Endodermal cell (in vitro differentiated cells): ENCODE data around the gene LRRC39. TPM values are rescaled to one million over a fixed set of nuclear protein-coding genes. Genes with fewer than 3 reads are reported as not detected.

Experiments used
- DNase-seq: peaks from one replicate; pipeline ENCODE4 v3.0.0-alpha.2; 2017
- H3K27ac ChIP-seq: 2 replicates; pipeline ENCODE4 v1.5.1; 2013; ENCODE audit warnings: mild to moderate bottlenecking, low read depth, low read length, moderate library complexity
- H3K27me3 ChIP-seq: 2 replicates; pipeline ENCODE4 v1.6.1; 2013; ENCODE audit warnings: mild to moderate bottlenecking, low read length, moderate library complexity; ENCODE audit not compliant: insufficient read depth, control insufficient read depth, poor library complexity, severe bottlenecking
- H3K36me3 ChIP-seq: 2 replicates; pipeline ENCODE4 v1.7.0; 2013; ENCODE audit warnings: mild to moderate bottlenecking, low read length, moderate library complexity; ENCODE audit not compliant: control insufficient read depth, insufficient read depth
- H3K4me1 ChIP-seq: one replicate; pipeline ENCODE4 v1.7.0; 2013; ENCODE audit warnings: low read length; ENCODE audit not compliant: control insufficient read depth, insufficient read depth
- H3K4me3 ChIP-seq: 2 replicates; pipeline ENCODE4 v1.5.1; 2013; ENCODE audit warnings: mild to moderate bottlenecking, low read length, moderate library complexity
- H3K9ac ChIP-seq: 2 replicates; pipeline ENCODE4 v1.6.1; 2013; ENCODE audit warnings: mild to moderate bottlenecking, low read length, moderate library complexity; ENCODE audit not compliant: poor library complexity, severe bottlenecking; ENCODE audit errors: extremely low read depth
- H3K9me3 ChIP-seq: 2 replicates; pipeline ENCODE4 v1.6.1; 2013; ENCODE audit warnings: mild to moderate bottlenecking, low read length, moderate library complexity; ENCODE audit not compliant: control insufficient read depth
- H3K27ac Mint-ChIP-seq: 2 replicates; pipeline ENCODE4 v1.8.0; 2020; ENCODE audit warnings: mixed read lengths
- H3K27me3 Mint-ChIP-seq: 2 replicates; pipeline ENCODE4 v1.8.0; 2021; ENCODE audit warnings: mild to moderate bottlenecking, mixed read lengths; ENCODE audit not compliant: insufficient read depth
- H3K36me3 Mint-ChIP-seq: 2 replicates; pipeline ENCODE4 v1.8.0; 2020; ENCODE audit warnings: low read depth, mixed read lengths
- H3K4me1 Mint-ChIP-seq: 2 replicates; pipeline ENCODE4 v1.8.0; 2020; ENCODE audit warnings: mixed read lengths
- H3K4me3 Mint-ChIP-seq: 2 replicates; pipeline ENCODE4 v1.8.0; 2020; ENCODE audit warnings: mild to moderate bottlenecking, moderate library complexity, mixed read lengths
- H3K9me3 Mint-ChIP-seq: 2 replicates; pipeline ENCODE4 v1.8.0; 2020; ENCODE audit warnings: mild to moderate bottlenecking, mixed read lengths
- CTCF ChIP-seq: fragments of 200-600 bp; sonication (generic); conservative IDR thresholded peaks from 2 replicates; pipeline ENCODE4 v1.5.0; 2021; ENCODE audit warnings: antibody characterized with exemption, mild to moderate bottlenecking
- WGBS, 2 experiments: methylation state at CpG; one replicate each; pipeline versions ENCODE4 v1.1.5 to v1.1.7; 2013; ENCODE audit warnings: missing lambda C conversion rate in 2 of 2, mixed read lengths in 1 of 2; ENCODE audit not compliant: insufficient coverage in 1 of 2, insufficient read length in 1 of 2; 5-methylcytosine and 5-hydroxymethylcytosine counted together
- total RNA-seq, 2 donors: library from RNA; stranded (reverse); fragmentation: NEBNext Ultra II Directional in 1 of 2; extraction: Animal tissue kit (Norgen Biotek cat#: 25700) in 1 of 2; gene quantifications; 2 replicates in 1 of 2; 3 replicates in 1 of 2; pipeline ENCODE4 v1.2.1, GENCODE V29; 2021

The LRRC39 gene
- total RNA-seq, 2 donors from 2014 or later, result 0.24 to 0.84 TPM

- H3K27ac Mint-ChIP-seq, result no peak overlapping the region
- Histone ChIP-seq H3K9ac (no peak overlapping the region), H3K36me3 (peaks cover 70% of the 10 kb centered on the region), H3K27me3 (no peaks in the 10 kb centered on the region), H3K9me3 (peaks cover 22% of the 10 kb centered on the region), H3K27ac (no peak overlapping the region), H3K4me3 (no peak overlapping the region), H3K4me1 (no peaks in the 10 kb centered on the region)
- no peaks in the 10 kb centered on the region for H3K27me3 Mint-ChIP-seq
- DNase-seq, result no peak
- H3K4me3 Mint-ChIP-seq, result no peak overlapping the region
- no peaks in the 10 kb centered on the region for H3K4me1 Mint-ChIP-seq
- peaks cover 43% of the 10 kb centered on the region for H3K36me3 Mint-ChIP-seq
- WGBS, 2 experiments, result 93% methylated on average over 4 of the region's 4 CpGs; no CpG with 5 or more reads in 1 of the 2 experiments
- peaks cover 14% of the 10 kb centered on the region for H3K9me3 Mint-ChIP-seq
- TF ChIP-seq CTCF, result no peak
Measured at GRCh38 chr1:100115524-100115923, 62.5 kb downstream of the LRRC39 start.

- Mint-ChIP-seq H3K4me3 (no peak overlapping the region), H3K9me3 (peaks cover 14% of the 10 kb centered on the region), H3K36me3 (peaks cover 47% of the 10 kb centered on the region), H3K27me3 (no peaks in the 10 kb centered on the region), H3K4me1 (no peaks in the 10 kb centered on the region), H3K27ac (no peak overlapping the region)
- no peak for DNase-seq
- H3K27ac ChIP-seq, result no peak overlapping the region
- H3K27me3 ChIP-seq, result no peaks in the 10 kb centered on the region
- no peak overlapping the region for H3K4me3 ChIP-seq
- H3K9ac ChIP-seq, result no peak overlapping the region
- TF ChIP-seq CTCF, result no peak
- peaks cover 74% of the 10 kb centered on the region for H3K36me3 ChIP-seq
- peaks cover 12% of the 10 kb centered on the region for H3K9me3 ChIP-seq
- no peaks in the 10 kb centered on the region for H3K4me1 ChIP-seq
Measured at GRCh38 chr1:100109554-100110066, 68.4 kb downstream of the LRRC39 start.

GRCh38 chr1:100107696-100108095, 70.4 kb downstream of the LRRC39 start:
- 93% methylated on average over 3 to 4 of the region's 4 CpGs for WGBS, 2 experiments
- Histone ChIP-seq H3K36me3 (peaks cover 82% of the 10 kb centered on the region), H3K9me3 (peaks cover 3% of the 10 kb centered on the region), H3K4me1 (no peaks in the 10 kb centered on the region), H3K27ac (no peak overlapping the region), H3K4me3 (no peak overlapping the region), H3K27me3 (no peaks in the 10 kb centered on the region), H3K9ac (no peak overlapping the region)
- Mint-ChIP-seq H3K27ac (no peak overlapping the region), H3K36me3 (peaks cover 43% of the 10 kb centered on the region), H3K4me3 (no peak overlapping the region), H3K9me3 (peaks cover 2% of the 10 kb centered on the region), H3K4me1 (no peaks in the 10 kb centered on the region), H3K27me3 (no peaks in the 10 kb centered on the region)
- DNase-seq, result no peak
- TF ChIP-seq CTCF, result no peak
